WTC11 (cell line): Measurements from ENCODE around the gene SPEN. TPM values are rescaled to one million over a fixed set of nuclear protein-coding genes. Genes with fewer than 3 reads are reported as not detected.

Experiments
- ATAC-seq: fragments of 200-7000 bp; cut with Tn5 transposase; 2 replicates; pipeline ENCODE4 v1.10.0; 2021; ENCODE audit warnings: mild to moderate bottlenecking, moderate library complexity
- CTCF ChIA-PET: fragments of 300-600 bp; sonication (Branson Sonifier 250); formaldehyde crosslinking; loops from one replicate; lab custom pipeline; 2021; ENCODE audit warnings: antibody characterized with exemption; lab: Charles Lee
- POLR2A ChIA-PET: fragments of 350-600 bp; sonication (Branson Sonifier 250); formaldehyde crosslinking; loops from one replicate; lab custom pipeline; 2021; ENCODE audit warnings: antibody characterized with exemption; lab: Charles Lee
- DNase-seq: peaks from one replicate; pipeline ENCODE4 v3.0.0; 2021; ENCODE audit warnings: low spot score
- H3K27ac Mint-ChIP-seq: 2 replicates; pipeline ENCODE4 v1.8.0; 2021; ENCODE audit warnings: mixed read lengths
- H3K27me3 Mint-ChIP-seq: 2 replicates; pipeline ENCODE4 v1.8.0; 2021; ENCODE audit warnings: low read depth, mild to moderate bottlenecking, moderate library complexity, mixed read lengths
- H3K36me3 Mint-ChIP-seq: 2 replicates; pipeline ENCODE4 v1.8.0; 2021; ENCODE audit warnings: mixed read lengths
- H3K4me1 Mint-ChIP-seq: 2 replicates; pipeline ENCODE4 v1.8.0; 2022; ENCODE audit warnings: mixed read lengths
- H3K4me3 Mint-ChIP-seq: 2 replicates; pipeline ENCODE4 v1.8.0; 2021; ENCODE audit warnings: mild to moderate bottlenecking, moderate library complexity, mixed read lengths
- H3K9me3 Mint-ChIP-seq: 2 replicates; pipeline ENCODE4 v1.8.0; 2021; ENCODE audit warnings: mixed read lengths
- AFF4 ChIP-seq: sonication (generic); formaldehyde crosslinking; IDR thresholded peaks from 2 replicates; pipeline ENCODE4 v1.8.1; 2023; ENCODE audit warnings: mild to moderate bottlenecking, missing genetic modification reagents, borderline replicate concordance
- AR ChIP-seq: fragments of 250-450 bp; sonication (Bioruptor Pico); IDR thresholded peaks from 2 replicates; pipeline ENCODE4 v1.9.0; 2021; ENCODE audit warnings: mild to moderate bottlenecking
- CREB1 ChIP-seq: sonication (generic); formaldehyde crosslinking; IDR thresholded peaks from 2 replicates; pipeline ENCODE4 v1.8.0; 2023; ENCODE audit warnings: mild to moderate bottlenecking, missing genetic modification reagents
- FOXP4 ChIP-seq: sonication (generic); formaldehyde crosslinking; IDR thresholded peaks from 2 replicates; pipeline ENCODE4 v1.8.0; 2022; ENCODE audit warnings: mild to moderate bottlenecking, missing genetic modification reagents
- GRHL2 ChIP-seq: fragments of 250-450 bp; sonication (Bioruptor Pico); IDR thresholded peaks from 2 replicates; pipeline ENCODE4 v1.8.0; 2022; ENCODE audit warnings: mild to moderate bottlenecking, moderate library complexity; ENCODE audit not compliant: insufficient replicate concordance, severe bottlenecking
- MAX ChIP-seq: sonication (generic); formaldehyde crosslinking; IDR thresholded peaks from 2 replicates; pipeline ENCODE4 v1.8.0; 2022; ENCODE audit warnings: mild to moderate bottlenecking, missing genetic modification reagents
- NFATC4 ChIP-seq: fragments of 250-450 bp; sonication (Bioruptor Pico); IDR thresholded peaks from 2 replicates; pipeline ENCODE4 v1.9.0; 2021; ENCODE audit warnings: mild to moderate bottlenecking
- USF2 ChIP-seq: sonication (generic); formaldehyde crosslinking; IDR thresholded peaks from 2 replicates; pipeline ENCODE4 v1.8.1; 2023; ENCODE audit warnings: mild to moderate bottlenecking, missing genetic modification reagents, moderate library complexity
- ZBTB21 ChIP-seq: sonication (generic); formaldehyde crosslinking; IDR thresholded peaks from 2 replicates; pipeline ENCODE4 v1.8.1; 2023; ENCODE audit warnings: mild to moderate bottlenecking, missing genetic modification reagents, borderline replicate concordance
- ZMAT4 ChIP-seq: fragments of 250-450 bp; sonication (Bioruptor Pico); IDR thresholded peaks from 2 replicates; pipeline ENCODE4 v1.9.0; 2021; ENCODE audit warnings: mild to moderate bottlenecking
- ZNF121 ChIP-seq: sonication (generic); formaldehyde crosslinking; IDR thresholded peaks from 2 replicates; pipeline ENCODE4 v1.8.0; 2023; ENCODE audit warnings: missing genetic modification reagents
- ZNF425 ChIP-seq: fragments of 250-450 bp; sonication (Bioruptor Pico); conservative IDR thresholded peaks from 2 replicates; pipeline ENCODE4 v1.9.0; 2021; ENCODE audit warnings: mild to moderate bottlenecking
- total RNA-seq: library from RNA; stranded (reverse); gene quantifications from 3 replicates; pipeline ENCODE4 v1.2.3, GENCODE V29; 2021

Gene SPEN
- total RNA-seq, 1 experiment from 2014 or later: 48.8 TPM

- TF ChIP-seq AR (CRISPR knock-in tag): no peak
- TF ChIP-seq USF2 (CRISPR knock-in tag): no peak
- no peak for TF ChIP-seq MAX (CRISPR knock-in tag)
- no peak for TF ChIP-seq ZNF425
Measured at GRCh38 chr1:15938628-15939161, 91.2 kb downstream of the SPEN start (continued).

GRCh38 chr1:15939181-15940109 is 91.9 kb downstream of the SPEN start:
- TF ChIP-seq GRHL2 (CRISPR knock-in tag) (no peak), AFF4 (CRISPR knock-in tag) (no peak), ZNF121 (no peak), CREB1 (CRISPR knock-in tag) (no peak), FOXP4 (CRISPR knock-in tag) (no peak), ZBTB21 (CRISPR knock-in tag) (no peak), NFATC4 (CRISPR knock-in tag) (no peak), ZMAT4 (CRISPR knock-in tag) (no peak)
- TF ChIP-seq, all 79 proteins: peak for 0
- ChIA-PET CTCF (no interaction called here), POLR2A (no interaction called here)
- DNase-seq (no peak), ATAC-seq (no peak)
- Mint-ChIP-seq H3K27me3 (no peaks in the 10 kb centered on the region), H3K27ac (peak overlapping the region; percentile 66; the same call in 1 of the 2 replicates), H3K4me3 (no peak overlapping the region), H3K4me1 (peaks cover 6% of the 10 kb centered on the region), H3K36me3 (peaks cover 42% of the 10 kb centered on the region), H3K9me3 (no peaks in the 10 kb centered on the region)
